H1 (cell line): Measurements from ENCODE around the gene SLC7A10. TPM values are rescaled to one million over a fixed set of nuclear protein-coding genes. Genes with fewer than 3 reads are reported as not detected.

Source experiments
- polyA plus RNA-seq, 7 experiments: library from polyadenylated mRNA; depleted of rRNA in 3 of 7; stranded (reverse) in 5 of 7; unstranded in 2 of 7; fragments of >200 nt in 5 of 7; fragments of 200-250 nt in 2 of 7; gene quantifications; 1 replicate in 5 of 7; 2 replicates in 1 of 7; 4 replicates in 1 of 7; pipeline versions ENCODE4 v1.2.1 to v1.2.3, GENCODE V29; 2011 to 2013; ENCODE audit warnings: missing spikeins in 2 of 7, mixed read lengths in 2 of 7
- total RNA-seq: library from RNA; stranded (reverse); fragmentation: NEBNext Ultra II Directional; extraction: Animal tissue kit (Norgen Biotek cat#: 25700); gene quantifications from 2 replicates; pipeline ENCODE4 v1.2.1, GENCODE V29; 2021
- TF ChIP-seq, protein P1 (sequence below): fragments of 300-600 bp; sonication (generic); IDR thresholded peaks from 2 replicates; pipeline ENCODE4 v1.7.1; 2012; ENCODE audit warnings: low read length, moderate library complexity, mild to moderate bottlenecking, inconsistent platforms; ENCODE audit not compliant: insufficient replicate concordance

SLC7A10 gene
- total and polyA plus RNA-seq, 2 of the 8 experiments (the other 6 are each of a cell fraction or from before 2014, with no cell fraction given), result 3.7 to 7.1 TPM

DNA sequence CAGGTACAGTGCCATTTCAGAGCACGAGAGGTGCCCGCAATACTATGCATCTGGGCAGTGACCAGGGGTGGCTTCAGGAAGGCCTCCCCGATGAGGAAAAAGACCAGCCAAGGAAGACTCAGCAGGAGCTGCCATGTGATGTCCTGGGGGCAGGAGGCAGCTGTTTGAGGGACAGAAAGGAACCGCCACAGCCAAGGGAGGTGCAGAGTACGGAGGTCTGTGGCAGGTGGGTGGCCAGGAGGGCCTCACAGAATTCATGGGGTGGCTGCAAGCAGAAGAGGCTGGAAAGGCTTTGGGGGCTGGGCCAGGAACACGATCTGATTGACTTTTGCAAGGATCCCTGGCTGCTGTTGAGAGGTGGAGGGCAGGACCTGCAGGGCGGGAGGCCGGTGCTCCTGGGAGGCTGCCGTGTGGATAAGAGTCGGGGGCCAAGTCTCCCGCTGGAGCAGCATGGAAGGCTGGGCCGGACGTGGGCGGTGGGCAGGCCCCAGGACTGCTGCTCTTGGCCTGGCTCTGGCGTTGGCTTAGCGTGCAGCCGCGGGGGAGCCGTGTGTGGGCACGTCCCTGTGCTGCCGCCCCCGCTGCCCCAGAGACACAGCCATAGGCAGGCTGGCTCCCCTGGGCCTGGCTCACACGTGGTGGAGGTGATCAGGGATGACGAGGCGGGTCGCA is 47.6 kb upstream of the SLC7A10 start (continued):
- TF ChIP-seq, protein P1, sequence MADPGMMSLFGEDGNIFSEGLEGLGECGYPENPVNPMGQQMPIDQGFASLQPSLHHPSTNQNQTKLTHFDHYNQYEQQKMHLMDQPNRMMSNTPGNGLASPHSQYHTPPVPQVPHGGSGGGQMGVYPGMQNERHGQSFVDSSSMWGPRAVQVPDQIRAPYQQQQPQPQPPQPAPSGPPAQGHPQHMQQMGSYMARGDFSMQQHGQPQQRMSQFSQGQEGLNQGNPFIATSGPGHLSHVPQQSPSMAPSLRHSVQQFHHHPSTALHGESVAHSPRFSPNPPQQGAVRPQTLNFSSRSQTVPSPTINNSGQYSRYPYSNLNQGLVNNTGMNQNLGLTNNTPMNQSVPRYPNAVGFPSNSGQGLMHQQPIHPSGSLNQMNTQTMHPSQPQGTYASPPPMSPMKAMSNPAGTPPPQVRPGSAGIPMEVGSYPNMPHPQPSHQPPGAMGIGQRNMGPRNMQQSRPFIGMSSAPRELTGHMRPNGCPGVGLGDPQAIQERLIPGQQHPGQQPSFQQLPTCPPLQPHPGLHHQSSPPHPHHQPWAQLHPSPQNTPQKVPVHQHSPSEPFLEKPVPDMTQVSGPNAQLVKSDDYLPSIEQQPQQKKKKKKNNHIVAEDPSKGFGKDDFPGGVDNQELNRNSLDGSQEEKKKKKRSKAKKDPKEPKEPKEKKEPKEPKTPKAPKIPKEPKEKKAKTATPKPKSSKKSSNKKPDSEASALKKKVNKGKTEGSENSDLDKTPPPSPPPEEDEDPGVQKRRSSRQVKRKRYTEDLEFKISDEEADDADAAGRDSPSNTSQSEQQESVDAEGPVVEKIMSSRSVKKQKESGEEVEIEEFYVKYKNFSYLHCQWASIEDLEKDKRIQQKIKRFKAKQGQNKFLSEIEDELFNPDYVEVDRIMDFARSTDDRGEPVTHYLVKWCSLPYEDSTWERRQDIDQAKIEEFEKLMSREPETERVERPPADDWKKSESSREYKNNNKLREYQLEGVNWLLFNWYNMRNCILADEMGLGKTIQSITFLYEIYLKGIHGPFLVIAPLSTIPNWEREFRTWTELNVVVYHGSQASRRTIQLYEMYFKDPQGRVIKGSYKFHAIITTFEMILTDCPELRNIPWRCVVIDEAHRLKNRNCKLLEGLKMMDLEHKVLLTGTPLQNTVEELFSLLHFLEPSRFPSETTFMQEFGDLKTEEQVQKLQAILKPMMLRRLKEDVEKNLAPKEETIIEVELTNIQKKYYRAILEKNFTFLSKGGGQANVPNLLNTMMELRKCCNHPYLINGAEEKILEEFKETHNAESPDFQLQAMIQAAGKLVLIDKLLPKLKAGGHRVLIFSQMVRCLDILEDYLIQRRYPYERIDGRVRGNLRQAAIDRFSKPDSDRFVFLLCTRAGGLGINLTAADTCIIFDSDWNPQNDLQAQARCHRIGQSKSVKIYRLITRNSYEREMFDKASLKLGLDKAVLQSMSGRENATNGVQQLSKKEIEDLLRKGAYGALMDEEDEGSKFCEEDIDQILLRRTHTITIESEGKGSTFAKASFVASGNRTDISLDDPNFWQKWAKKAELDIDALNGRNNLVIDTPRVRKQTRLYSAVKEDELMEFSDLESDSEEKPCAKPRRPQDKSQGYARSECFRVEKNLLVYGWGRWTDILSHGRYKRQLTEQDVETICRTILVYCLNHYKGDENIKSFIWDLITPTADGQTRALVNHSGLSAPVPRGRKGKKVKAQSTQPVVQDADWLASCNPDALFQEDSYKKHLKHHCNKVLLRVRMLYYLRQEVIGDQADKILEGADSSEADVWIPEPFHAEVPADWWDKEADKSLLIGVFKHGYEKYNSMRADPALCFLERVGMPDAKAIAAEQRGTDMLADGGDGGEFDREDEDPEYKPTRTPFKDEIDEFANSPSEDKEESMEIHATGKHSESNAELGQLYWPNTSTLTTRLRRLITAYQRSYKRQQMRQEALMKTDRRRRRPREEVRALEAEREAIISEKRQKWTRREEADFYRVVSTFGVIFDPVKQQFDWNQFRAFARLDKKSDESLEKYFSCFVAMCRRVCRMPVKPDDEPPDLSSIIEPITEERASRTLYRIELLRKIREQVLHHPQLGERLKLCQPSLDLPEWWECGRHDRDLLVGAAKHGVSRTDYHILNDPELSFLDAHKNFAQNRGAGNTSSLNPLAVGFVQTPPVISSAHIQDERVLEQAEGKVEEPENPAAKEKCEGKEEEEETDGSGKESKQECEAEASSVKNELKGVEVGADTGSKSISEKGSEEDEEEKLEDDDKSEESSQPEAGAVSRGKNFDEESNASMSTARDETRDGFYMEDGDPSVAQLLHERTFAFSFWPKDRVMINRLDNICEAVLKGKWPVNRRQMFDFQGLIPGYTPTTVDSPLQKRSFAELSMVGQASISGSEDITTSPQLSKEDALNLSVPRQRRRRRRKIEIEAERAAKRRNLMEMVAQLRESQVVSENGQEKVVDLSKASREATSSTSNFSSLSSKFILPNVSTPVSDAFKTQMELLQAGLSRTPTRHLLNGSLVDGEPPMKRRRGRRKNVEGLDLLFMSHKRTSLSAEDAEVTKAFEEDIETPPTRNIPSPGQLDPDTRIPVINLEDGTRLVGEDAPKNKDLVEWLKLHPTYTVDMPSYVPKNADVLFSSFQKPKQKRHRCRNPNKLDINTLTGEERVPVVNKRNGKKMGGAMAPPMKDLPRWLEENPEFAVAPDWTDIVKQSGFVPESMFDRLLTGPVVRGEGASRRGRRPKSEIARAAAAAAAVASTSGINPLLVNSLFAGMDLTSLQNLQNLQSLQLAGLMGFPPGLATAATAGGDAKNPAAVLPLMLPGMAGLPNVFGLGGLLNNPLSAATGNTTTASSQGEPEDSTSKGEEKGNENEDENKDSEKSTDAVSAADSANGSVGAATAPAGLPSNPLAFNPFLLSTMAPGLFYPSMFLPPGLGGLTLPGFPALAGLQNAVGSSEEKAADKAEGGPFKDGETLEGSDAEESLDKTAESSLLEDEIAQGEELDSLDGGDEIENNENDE, result no peak
